HCT116 (cell line): ENCODE data around the gene UACA. TPM values are rescaled to one million over a fixed set of nuclear protein-coding genes. Genes with fewer than 3 reads are reported as not detected.

ENCODE experiments used
- ATAC-seq: fragments of 200-7000 bp; cut with Tn5 transposase; 2 replicates; pipeline ENCODE4 v1.9.1; 2020; ENCODE audit warnings: mild to moderate bottlenecking, moderate library complexity
- BruUV-seq: library from RNA; stranded (reverse); fragments of 400-500 nt; replicated peaks from 2 replicates; lab custom pipeline; 2021; lab: Mats Ljungman, UMichigan
- CTCF ChIA-PET: fragments of 300-600 bp; sonication (Branson Sonifier 250); formaldehyde crosslinking; loops from one replicate; lab custom pipeline; 2021; ENCODE audit warnings: antibody characterized with exemption; lab: Charles Lee
- POLR2A ChIA-PET: fragments of 300-600, 350-600 bp; sonication (Branson Sonifier 250); formaldehyde crosslinking; loops from one replicate; lab custom pipeline; 2021; ENCODE audit warnings: antibody characterized with exemption; lab: Charles Lee
- RAD21 ChIA-PET, 2 experiments: fragments of 300-600 bp; sonication (Branson Sonifier 250); formaldehyde crosslinking; loops; one replicate each; lab custom pipeline; 2023; ENCODE audit warnings: low total read pairs in 2 of 2; ENCODE audit not compliant: uncharacterized antibody in 2 of 2, unreplicated experiment in 2 of 2, low non-redundant PET in 1 of 2; lab: Charles Lee
- DNase-seq: peaks from one replicate; pipeline ENCODE4 v3.0.0-alpha.2; 2010; ENCODE audit warnings: low read depth, low spot score
- H2AFZ ChIP-seq: fragments of 200-600 bp; shearing (Covaris generic), sonication (generic); 2 replicates; pipeline ENCODE4 v1.6.1; 2017; ENCODE audit warnings: low read depth, mixed run types, mixed read lengths, antibody characterized with exemption, low read length; ENCODE audit not compliant: poor library complexity, severe bottlenecking
- H3K27ac ChIP-seq: 2 replicates; pipeline ENCODE4 v1.5.1; 2012; ENCODE audit warnings: low read depth, low read length
- H3K27me3 ChIP-seq: fragments of 200-600 bp; sonication (generic); 2 replicates; pipeline ENCODE4 v1.6.1; 2016; ENCODE audit warnings: mixed run types, low read length, mixed read lengths; ENCODE audit not compliant: insufficient read depth
- H3K36me3 ChIP-seq, 2 experiments: fragments of 200-500 bp in 1 of 2; fragments of 200-600 bp in 1 of 2; sonication (Bioruptor generic) in 1 of 2; sonication (generic) in 1 of 2; 2 replicates each; pipeline versions ENCODE4 v1.5.1 to v1.6.1; 2014 to 2016; ENCODE audit warnings: low read length in 2 of 2, inconsistent platforms in 1 of 2, mixed read lengths in 1 of 2, mixed run types in 1 of 2; ENCODE audit not compliant: insufficient read depth in 2 of 2, control insufficient read depth in 1 of 2
- H3K4me1 ChIP-seq, 2 experiments: fragments of 200-600 bp in 1 of 2; sonication (generic) in 1 of 2; 2 replicates each; pipeline versions ENCODE4 v1.5.1 to v1.6.1; 2012 to 2017; ENCODE audit warnings: low read length in 2 of 2, inconsistent platforms in 1 of 2, mild to moderate bottlenecking in 1 of 2, mixed read lengths in 1 of 2, mixed run types in 1 of 2, moderate library complexity in 1 of 2; ENCODE audit not compliant: insufficient read depth in 2 of 2, control insufficient read depth in 1 of 2
- H3K4me2 ChIP-seq: fragments of 200-600 bp; sonication (generic); 2 replicates; pipeline ENCODE4 v1.6.1; 2017; ENCODE audit warnings: mixed run types, low read length, mixed read lengths
- H3K4me3 ChIP-seq, 2 experiments: fragments of 200-600 bp in 1 of 2; sonication (generic) in 1 of 2; replicated peaks in 1 of 2; 2 replicates each; pipeline ENCODE4 v1.5.1; 2011 to 2016; ENCODE audit warnings: low read length in 2 of 2, control low read depth in 1 of 2, low read depth in 1 of 2, mild to moderate bottlenecking in 1 of 2, mixed read lengths in 1 of 2, mixed run types in 1 of 2
- H3K79me2 ChIP-seq: fragments of 200-600 bp; sonication (generic); 2 replicates; pipeline ENCODE4 v1.6.1; 2017; ENCODE audit warnings: mild to moderate bottlenecking, mixed run types, low read length, moderate library complexity, mixed read lengths; ENCODE audit not compliant: insufficient read depth
- H3K9ac ChIP-seq: fragments of 200-600 bp; sonication (generic); 2 replicates; pipeline ENCODE4 v1.6.1; 2016; ENCODE audit warnings: low read length, mixed read lengths
- H3K9me2 ChIP-seq: fragments of 200-600 bp; sonication (generic), shearing (Covaris generic); 2 replicates; pipeline ENCODE4 v1.6.1; 2017; ENCODE audit warnings: mixed run types, mild to moderate bottlenecking, moderate library complexity; ENCODE audit not compliant: insufficient read depth
- H3K9me3 ChIP-seq, 2 experiments: fragments of 200-500 bp in 1 of 2; fragments of 200-600 bp in 1 of 2; sonication (Bioruptor generic) in 1 of 2; sonication (generic) in 1 of 2; 2 replicates each; pipeline ENCODE4 v1.6.1; 2014 to 2017; ENCODE audit warnings: low read length in 2 of 2, mixed read lengths in 2 of 2, inconsistent platforms in 1 of 2, low read depth in 1 of 2, mild to moderate bottlenecking in 1 of 2, mixed run types in 1 of 2, moderate library complexity in 1 of 2; ENCODE audit not compliant: control insufficient read depth in 1 of 2, insufficient read depth in 1 of 2
- H4K20me1 ChIP-seq: fragments of 200-600 bp; sonication (generic), shearing (Covaris generic); 2 replicates; pipeline ENCODE4 v1.6.1; 2017; ENCODE audit warnings: mixed run types, mild to moderate bottlenecking, moderate library complexity; ENCODE audit not compliant: insufficient read depth
- EGR1 ChIP-seq: IDR thresholded peaks from 2 replicates; pipeline ENCODE4 v1.6.1; 2012; ENCODE audit warnings: low read depth
- EZH2 ChIP-seq: fragments of 200-600 bp; sonication (generic); IDR thresholded peaks from 2 replicates; pipeline ENCODE4 v1.6.1; 2017; ENCODE audit warnings: antibody characterized with exemption, mixed run types
- POLR2AphosphoS5 ChIP-seq: IDR thresholded peaks from 2 replicates; pipeline ENCODE4 v1.6.1; 2011; ENCODE audit warnings: mild to moderate bottlenecking, low read depth, low read length, moderate library complexity
- SP1 ChIP-seq: IDR thresholded peaks from 2 replicates; pipeline ENCODE4 v1.6.1; 2012; ENCODE audit warnings: low read depth
- SRF ChIP-seq: IDR thresholded peaks from 2 replicates; pipeline ENCODE4 v1.6.1; 2012; ENCODE audit warnings: low read depth
- YY1 ChIP-seq: IDR thresholded peaks from 2 replicates; pipeline ENCODE4 v1.6.1; 2011; ENCODE audit warnings: low read length, low read depth, moderate library complexity, mild to moderate bottlenecking; ENCODE audit not compliant: insufficient replicate concordance; ENCODE audit errors: extremely low read depth
- ZFX ChIP-seq: fragments of 450-650 bp; IDR thresholded peaks from 2 replicates; pipeline ENCODE4 v1.6.1; 2017
- ZNF274 ChIP-seq: fragments of 200-500 bp; sonication (Bioruptor generic); IDR thresholded peaks from 2 replicates; pipeline ENCODE4 v1.6.1; 2014; ENCODE audit warnings: mild to moderate bottlenecking, low read depth, low read length, inconsistent platforms
- intact Hi-C: fragments of 100-400 bp; cut with micrococcal nuclease; formaldehyde crosslinking; loops from 2 replicates; pipeline ENCODE4 v1.10.0; 2022
- total RNA-seq: library from RNA; stranded (reverse); gene quantifications from one replicate; pipeline ENCODE4 v1.2.1, GENCODE V29; 2021; ENCODE audit not compliant: unreplicated experiment
- TF ChIP-seq, protein P1 (sequence below): IDR thresholded peaks from 2 replicates; pipeline ENCODE4 v1.6.1; 2012

The UACA gene
- total RNA-seq, 1 experiment from 2014 or later, result 47.4 TPM

DNA sequence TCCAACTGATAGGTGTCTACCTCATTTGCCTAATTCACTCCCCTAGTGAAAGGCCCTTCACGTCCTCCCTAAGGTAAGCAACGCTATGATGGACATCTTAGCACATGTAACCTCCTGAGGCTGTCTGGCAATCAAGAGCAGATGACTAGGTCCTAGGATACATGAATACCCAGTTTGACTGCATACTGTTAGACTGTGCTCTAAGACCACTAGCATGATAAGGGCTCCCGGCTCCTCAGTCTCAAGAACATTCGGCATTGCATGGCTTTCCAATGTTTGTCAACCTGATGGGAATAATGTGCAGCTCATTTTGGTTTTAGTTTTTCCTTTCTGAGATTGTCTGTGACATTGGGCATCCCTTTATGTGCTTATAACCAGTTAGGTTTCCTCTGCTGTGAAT is 152.1 kb downstream of the UACA start:
- CTCF ChIA-PET, result no interaction called here

DNA sequence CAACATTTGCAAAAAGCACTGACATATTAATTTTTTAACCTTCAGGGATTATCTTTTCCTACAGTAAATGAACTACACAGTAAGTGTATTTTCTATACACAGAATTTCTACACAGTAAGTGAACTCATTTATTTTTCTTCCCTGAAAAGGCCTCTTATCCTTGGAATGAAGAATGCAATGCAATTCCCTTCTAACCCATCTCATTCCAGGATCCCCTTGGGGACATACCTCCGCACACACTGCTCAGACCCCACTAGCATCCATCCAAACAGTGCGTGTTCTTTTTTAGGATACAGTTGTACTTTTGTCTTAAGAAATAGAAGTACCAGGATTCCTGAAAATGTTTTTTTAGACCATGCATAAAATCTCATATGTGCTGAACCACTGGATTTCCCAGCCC is 152.8 kb downstream of the UACA start:
- no peak overlapping the region for H3K27ac ChIP-seq
- ChIA-PET CTCF (no interaction called here), RAD21 (no interaction called here), POLR2A (no interaction called here)
- H3K4me1 ChIP-seq, result peaks cover under 1 to 5% of the 10 kb centered on the region in 2 experiments; a peak in 1 of 4 replicates
- no peaks in the 10 kb centered on the region for H3K9me2 ChIP-seq
- no peaks in the 10 kb centered on the region for H4K20me1 ChIP-seq
- DNase-seq (no peak), ATAC-seq (no peak)
- H3K36me3 ChIP-seq, result no peaks in the 10 kb centered on the region
- no peaks in the 10 kb centered on the region for H3K79me2 ChIP-seq
- H3K4me2 ChIP-seq, result no peak overlapping the region
- no TSS peak for BruUV-seq
- no peak overlapping the region for H2AFZ ChIP-seq
- intact Hi-C loops, result no loop called here
- no peaks in the 10 kb centered on the region for H3K9me3 ChIP-seq
- H3K27me3 ChIP-seq, result no peaks in the 10 kb centered on the region
- no peak overlapping the region for H3K4me3 ChIP-seq
- H3K9ac ChIP-seq, result no peak overlapping the region
- no peak for TF ChIP-seq POLR2AphosphoS5
- TF ChIP-seq, protein P1, sequence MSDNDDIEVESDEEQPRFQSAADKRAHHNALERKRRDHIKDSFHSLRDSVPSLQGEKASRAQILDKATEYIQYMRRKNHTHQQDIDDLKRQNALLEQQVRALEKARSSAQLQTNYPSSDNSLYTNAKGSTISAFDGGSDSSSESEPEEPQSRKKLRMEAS, result no peak
- no peak for TF ChIP-seq SP1
- TF ChIP-seq ZFX, result no peak
- no peak for TF ChIP-seq SRF
- no peak for TF ChIP-seq ZNF274
- no peak for TF ChIP-seq YY1

More for the DNA sequence above, 152.1 kb downstream of the UACA start:
- no peaks in the 10 kb centered on the region for H3K9me3 ChIP-seq
- no peak for ATAC-seq
- H3K4me2 ChIP-seq, result no peak overlapping the region
- H3K9me2 ChIP-seq, result no peaks in the 10 kb centered on the region
- POLR2A ChIA-PET, result no interaction called here
- BruUV-seq, result no TSS peak
- TF ChIP-seq EZH2 (no peak), EGR1 (no peak)
- no peak overlapping the region for H3K4me3 ChIP-seq
- no peak overlapping the region for H2AFZ ChIP-seq
- intact Hi-C loops, result no loop called here
- no peak overlapping the region for H3K9ac ChIP-seq
- RAD21 ChIA-PET, result no interaction called here
- H3K27ac ChIP-seq, result no peak overlapping the region
- H3K36me3 ChIP-seq, result no peaks in the 10 kb centered on the region
- no peaks in the 10 kb centered on the region for H3K4me1 ChIP-seq
- H3K79me2 ChIP-seq, result no peaks in the 10 kb centered on the region
- DNase-seq, result no peak
- no peaks in the 10 kb centered on the region for H4K20me1 ChIP-seq
- no peaks in the 10 kb centered on the region for H3K27me3 ChIP-seq
